GM12891 (cell line): ENCODE measurements around the gene CERS3. TPM values are rescaled to one million over a fixed set of nuclear protein-coding genes. Genes with fewer than 3 reads are reported as not detected.

Experiments used
- DNase-seq: peaks from one replicate; pipeline ENCODE4 v3.0.0; 2011; ENCODE audit warnings: low spot score; ENCODE audit not compliant: insufficient read length
- FAIRE-seq: peaks from 2 replicates; lab custom pipeline; 2011; peaks lifted over from hg19 to GRCh38; lab: Jason Lieb, UNC
- PAX5 ChIP-seq: IDR thresholded peaks from 2 replicates; pipeline ENCODE4 v1.6.1; 2011; ENCODE audit warnings: low read length, moderate library complexity, mild to moderate bottlenecking; ENCODE audit not compliant: insufficient read depth, severe bottlenecking
- POLR2A ChIP-seq: IDR thresholded peaks from 2 replicates; pipeline ENCODE4 v1.6.1; 2011; ENCODE audit warnings: low read depth, low read length, control low read depth
- POLR2AphosphoS5 ChIP-seq: IDR thresholded peaks from 2 replicates; pipeline ENCODE4 v1.6.1; 2011; ENCODE audit warnings: low read depth, low read length, control low read depth
- POU2F2 ChIP-seq: IDR thresholded peaks from 2 replicates; pipeline ENCODE4 v1.6.1; 2011; ENCODE audit warnings: low read depth, mild to moderate bottlenecking, control low read depth, low read length, moderate library complexity
- SPI1 ChIP-seq: IDR thresholded peaks from 2 replicates; pipeline ENCODE4 v1.6.1; 2011; ENCODE audit warnings: low read depth, low read length, control low read depth
- TAF1 ChIP-seq: IDR thresholded peaks from 2 replicates; pipeline ENCODE4 v1.6.1; 2011; ENCODE audit warnings: low read depth, low read length, control low read depth
- polyA plus RNA-seq: library from polyadenylated mRNA; unstranded; fragments of >200 nt; gene quantifications from one replicate; pipeline ENCODE4 v1.2.1, GENCODE V29; 2012; ENCODE audit warnings: low read depth, missing spikeins, inconsistent platforms; ENCODE audit not compliant: missing spikeins

The CERS3 gene
- polyA plus RNA-seq, result not detected

DNA sequence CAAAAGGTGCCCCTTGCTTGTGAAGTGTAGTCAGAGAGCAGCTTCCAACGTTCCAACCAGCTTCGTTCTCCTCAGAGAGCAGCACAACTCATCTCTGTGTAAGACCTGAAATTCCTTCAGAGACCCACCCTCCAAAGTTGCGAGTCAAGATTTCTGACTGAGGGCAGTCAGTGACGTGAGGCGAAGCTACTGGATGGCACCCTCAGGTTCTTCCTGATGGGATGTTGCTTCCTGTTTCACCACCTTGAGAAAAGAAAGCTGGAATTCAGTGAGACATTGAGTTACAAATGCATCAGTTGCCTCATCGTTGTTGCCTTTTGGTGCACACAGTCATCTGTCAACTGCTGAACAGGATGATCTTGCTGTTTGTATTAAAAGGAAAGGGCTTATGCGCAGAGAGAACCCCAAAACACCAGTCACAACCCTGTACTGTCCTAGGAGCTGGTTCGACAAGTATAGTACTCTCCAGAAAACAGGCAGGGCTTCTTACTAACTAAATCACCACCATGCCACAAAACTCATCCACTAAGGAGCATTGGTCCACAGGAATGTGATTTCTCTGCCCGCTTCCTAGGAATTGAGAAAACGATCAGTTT, at the start of gene CERS3:
Gene CERS3, minus strand, starts transcription at position 118 of the 596 bp plus-strand sequence. CDS start 27,101 bp downstream, outside the sequence.
- TF ChIP-seq TAF1 (no peak), SPI1 (no peak), POU2F2 (no peak), POLR2A (no peak), POLR2AphosphoS5 (no peak), PAX5 (no peak)
- no peak for FAIRE-seq
- DNase-seq, result no peak

DNA sequence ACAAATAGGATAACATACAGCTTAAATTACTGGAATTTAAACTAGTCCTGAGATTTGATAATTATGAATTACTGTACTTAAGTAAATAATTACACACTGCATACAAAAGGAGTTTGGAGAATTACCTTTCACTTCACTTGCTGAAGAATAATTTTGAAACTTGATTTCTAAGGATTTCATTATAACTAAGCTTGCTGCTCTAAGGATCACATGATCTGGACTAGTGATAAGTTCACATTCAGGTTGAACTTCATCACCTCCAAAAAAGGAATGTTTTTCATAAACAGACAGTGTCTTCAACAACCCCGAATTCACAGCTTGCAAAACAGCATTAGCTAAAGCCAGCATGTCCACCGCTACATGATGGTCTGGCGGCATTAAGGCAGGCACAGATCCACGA, 44.8 kb upstream of the CERS3 start:
- no peak for TF ChIP-seq POU2F2
- no peak for TF ChIP-seq SPI1
- TF ChIP-seq POLR2AphosphoS5, result no peak
- TF ChIP-seq POLR2A, result no peak
- no peak for TF ChIP-seq TAF1
- no peak for TF ChIP-seq PAX5
- DNase-seq, result no peak
- FAIRE-seq, result no peak

DNA sequence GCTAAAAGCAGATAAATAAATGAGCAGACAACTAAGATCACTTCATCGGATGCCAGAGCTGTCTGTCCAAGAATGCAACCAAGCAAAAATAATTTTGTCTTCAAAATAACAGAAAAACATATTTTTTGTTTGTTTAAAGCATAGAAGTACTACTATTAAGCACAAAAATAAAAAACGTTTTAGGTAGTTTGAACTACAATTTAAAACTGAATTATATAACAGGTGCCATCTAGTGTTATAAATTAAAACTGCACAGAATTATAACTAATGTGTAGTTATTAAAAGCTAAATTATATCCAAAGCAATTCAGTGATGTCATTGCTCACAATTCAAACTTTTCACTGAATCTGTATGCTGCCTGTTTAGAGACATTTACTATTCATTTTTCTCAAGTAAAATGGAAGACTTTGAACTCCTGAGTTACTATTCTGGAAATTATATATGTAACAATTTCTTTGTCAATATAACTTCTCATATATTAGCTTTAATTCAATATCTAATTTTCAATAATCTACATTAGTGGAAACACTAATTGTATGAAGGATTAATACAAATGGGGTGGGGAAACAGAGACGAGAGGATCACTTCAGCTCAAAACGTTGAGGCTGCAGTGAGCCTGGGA, 43.7 kb upstream of the CERS3 start:
- TF ChIP-seq POU2F2 (no peak), POLR2AphosphoS5 (no peak), TAF1 (no peak), PAX5 (no peak), POLR2A (no peak), SPI1 (no peak)
- no peak for DNase-seq
- no peak for FAIRE-seq

DNA sequence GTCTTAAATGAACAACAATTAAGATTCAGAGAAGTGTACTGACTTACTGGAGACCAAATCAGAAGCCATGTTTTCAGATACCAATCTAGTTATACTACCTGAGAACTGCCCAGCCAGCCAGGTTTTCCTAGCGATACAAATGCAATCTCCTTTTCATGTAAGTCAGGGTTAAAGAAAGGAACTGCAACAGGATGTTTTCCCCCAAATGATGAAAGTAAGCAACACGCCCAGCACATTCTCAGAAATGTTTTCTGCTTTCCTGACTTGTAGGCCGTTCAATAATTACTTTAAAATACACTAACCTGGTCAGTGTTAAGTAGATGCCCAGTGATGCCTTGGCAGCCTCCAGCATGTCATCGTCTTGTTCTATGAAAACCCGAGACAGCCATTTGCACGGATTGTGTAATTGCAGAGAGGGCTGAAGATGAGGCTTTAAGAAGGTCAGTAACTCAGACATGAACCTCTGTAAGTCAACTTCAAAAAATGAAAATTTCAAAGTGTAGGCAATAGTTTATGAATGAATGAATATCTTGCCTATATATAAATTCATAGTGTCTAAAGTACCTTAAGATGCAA, 42.9 kb upstream of the CERS3 start:
- no peak for TF ChIP-seq POLR2A
- no peak for TF ChIP-seq POLR2AphosphoS5
- TF ChIP-seq TAF1, result no peak
- TF ChIP-seq POU2F2, result no peak
- no peak for TF ChIP-seq SPI1
- no peak for TF ChIP-seq PAX5
- FAIRE-seq (no peak), DNase-seq (no peak)

DNA sequence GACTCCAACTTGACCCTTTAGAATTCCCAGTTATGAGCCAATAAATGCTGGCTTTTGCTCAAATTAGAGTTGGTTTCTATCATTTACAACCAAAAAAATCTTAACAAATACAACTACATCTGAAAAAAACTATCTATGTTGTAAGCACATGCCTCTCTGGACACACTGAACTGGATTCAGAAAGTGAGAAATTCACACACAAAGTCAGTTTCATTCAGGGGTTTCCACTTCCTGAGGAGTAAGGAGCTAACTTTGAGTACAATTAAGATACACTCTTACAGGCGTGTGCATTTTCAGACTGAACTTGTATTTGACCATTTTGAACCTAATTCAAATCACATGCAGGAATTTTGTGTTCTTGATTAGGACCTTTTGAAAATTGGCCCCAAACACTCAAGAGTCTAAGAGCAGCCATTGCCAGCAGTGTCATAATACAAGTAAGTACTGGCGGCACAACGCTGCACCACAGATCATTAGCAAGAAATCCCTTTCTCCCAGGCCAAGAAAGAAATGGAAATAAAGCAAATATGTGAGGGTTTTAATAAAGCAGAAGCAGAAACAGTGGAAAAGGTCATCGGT, 42.1 kb upstream of the CERS3 start:
- FAIRE-seq (peak; percentile 74), DNase-seq (no peak)
- TF ChIP-seq POLR2AphosphoS5, result no peak
- TF ChIP-seq POLR2A, result no peak
- TF ChIP-seq POU2F2, result no peak
- TF ChIP-seq PAX5, result no peak
- TF ChIP-seq SPI1, result no peak
- no peak for TF ChIP-seq TAF1

DNA sequence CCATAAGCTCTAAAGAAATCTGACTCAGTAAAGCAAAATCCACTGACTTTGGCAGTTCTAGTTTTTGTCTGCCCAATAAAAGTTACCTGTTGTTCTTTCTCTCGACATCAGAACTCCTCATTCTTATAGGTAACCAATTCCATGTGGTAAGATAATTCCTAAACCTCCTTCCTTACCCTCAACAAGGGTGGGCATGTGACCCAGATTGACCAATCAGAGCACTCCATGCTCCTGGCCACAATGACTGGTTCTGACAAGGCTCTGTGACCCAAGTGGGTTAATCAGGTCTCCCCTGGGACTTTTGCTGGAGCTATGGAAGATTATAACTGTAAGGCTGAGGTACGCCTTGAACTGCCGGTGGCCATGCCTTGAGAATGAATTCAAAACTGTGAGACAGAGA, 41.5 kb upstream of the CERS3 start:
- FAIRE-seq (peak; percentile 43), DNase-seq (no peak)
- TF ChIP-seq PAX5 (no peak), POLR2AphosphoS5 (no peak), POLR2A (no peak), TAF1 (no peak), SPI1 (no peak), POU2F2 (no peak)

DNA sequence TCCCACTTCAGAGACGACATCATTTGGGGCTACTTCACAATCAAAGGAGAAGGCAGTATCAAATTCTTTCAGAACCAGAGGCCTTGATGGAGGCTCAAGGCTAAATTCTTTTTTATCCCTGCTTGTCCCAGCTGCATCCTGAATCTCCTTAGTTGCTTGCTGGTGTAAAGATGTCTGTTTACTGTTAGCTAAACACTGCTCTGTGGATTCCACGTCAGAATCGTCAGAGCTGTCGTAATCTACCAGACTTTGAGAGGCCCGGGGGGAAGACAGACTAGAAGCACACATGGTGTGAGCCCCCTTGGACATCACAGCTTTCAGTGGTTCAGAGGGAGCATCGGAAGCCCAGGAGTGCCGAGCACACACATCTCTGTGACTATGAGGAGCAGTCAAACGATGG, 40.6 kb upstream of the CERS3 start:
- TF ChIP-seq POU2F2 (no peak), POLR2AphosphoS5 (no peak), PAX5 (no peak), POLR2A (no peak), TAF1 (no peak), SPI1 (no peak)
- FAIRE-seq, result no peak

DNA sequence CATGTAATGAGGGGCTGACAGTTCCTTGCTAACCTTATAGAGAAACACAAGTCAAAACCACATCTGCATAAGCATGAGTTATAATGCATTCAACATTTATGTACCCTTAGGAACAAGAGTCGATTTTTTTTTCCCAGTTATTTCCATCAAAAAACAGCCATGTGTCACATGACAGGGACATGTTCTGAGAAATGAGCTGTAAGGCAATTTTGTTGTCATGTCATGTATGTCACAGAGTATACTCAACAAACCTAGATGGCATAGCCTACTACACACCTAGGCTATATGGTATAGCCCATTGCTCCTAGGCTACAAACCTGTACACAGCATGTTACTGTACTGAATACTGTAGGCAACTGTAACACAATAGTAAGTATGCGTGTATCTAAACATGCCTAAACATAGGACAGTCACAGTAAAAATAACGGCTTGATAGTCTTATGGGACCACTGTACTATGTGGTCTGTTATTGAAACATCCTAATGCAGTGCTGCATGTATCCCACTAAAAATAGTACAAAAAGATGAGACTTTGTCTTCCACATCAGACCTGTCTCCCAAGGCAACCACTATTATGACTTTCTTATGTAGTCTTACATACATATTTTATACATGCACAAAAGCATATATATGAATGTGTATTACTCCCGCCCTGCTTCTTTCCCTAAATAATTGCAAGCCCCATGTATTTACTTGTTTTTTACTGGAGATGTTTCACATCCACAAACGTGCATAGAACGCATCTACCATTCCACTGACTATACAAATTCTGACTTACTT, 38.3 kb upstream of the CERS3 start:
- DNase-seq (no peak), FAIRE-seq (no peak)
- no peak for TF ChIP-seq PAX5
- TF ChIP-seq POLR2AphosphoS5, result no peak
- no peak for TF ChIP-seq POU2F2
- no peak for TF ChIP-seq POLR2A
- TF ChIP-seq SPI1, result no peak
- TF ChIP-seq TAF1, result no peak

More for the DNA sequence above, 40.6 kb upstream of the CERS3 start:
- DNase-seq, result no peak
